IPS DF 19.7 (cell line): ENCODE results near the gene PDZK1.
"Not testable (repeated sequence)": the region's sequence is repeated elsewhere in the genome, so short reads cannot be mapped to it uniquely, and the experiment has no call there.

Source experiments
- DNase-seq: peaks from one replicate; pipeline ENCODE4 v3.0.0-alpha.2; 2013; ENCODE audit warnings: low read depth, low spot score

Gene PDZK1

GRCh38 chr1:145710291-145711027, 3.3 kb upstream of the PDZK1 start:
- no peak for DNase-seq

- DNase-seq: no peak
Measured at GRCh38 chr1:145708063-145708462, 895 bp upstream of the PDZK1 start.

GRCh38 chr1:145706086-145706664, 993 bp downstream of the PDZK1 start:
- DNase-seq: no peak

- DNase-seq: no peak
Measured at GRCh38 chr1:145705622-145706021, 1.5 kb downstream of the PDZK1 start.

- no peak for DNase-seq
Measured at GRCh38 chr1:145702826-145703225, 4.3 kb downstream of the PDZK1 start.

GRCh38 chr1:145702052-145702451, 5.1 kb downstream of the PDZK1 start:
- no peak for DNase-seq

- DNase-seq: no peak
Measured at GRCh38 chr1:145701306-145701862, 5.8 kb downstream of the PDZK1 start.

- DNase-seq: no peak
Measured at GRCh38 chr1:145696630-145696960, 10.6 kb downstream of the PDZK1 start.

GRCh38 chr1:145695821-145696629, 11.1 kb downstream of the PDZK1 start:
- no peak for DNase-seq

- no peak for DNase-seq
Measured at GRCh38 chr1:145692785-145693443, 14.3 kb downstream of the PDZK1 start.

GRCh38 chr1:145690587-145691558, 16.3 kb downstream of the PDZK1 start:
- no peak for DNase-seq

- no peak for DNase-seq
Measured at GRCh38 chr1:145689922-145690321, 17.2 kb downstream of the PDZK1 start.

- no peak for DNase-seq
Measured at GRCh38 chr1:145688924-145689323, 18.2 kb downstream of the PDZK1 start.

GRCh38 chr1:145688328-145688727, 18.8 kb downstream of the PDZK1 start:
- no peak for DNase-seq

- DNase-seq: not testable (repeated sequence)
Measured at GRCh38 chr1:145686078-145686477, 21.1 kb downstream of the PDZK1 start.

GRCh38 chr1:145684858-145685257, 22.3 kb downstream of the PDZK1 start:
- DNase-seq: not testable (repeated sequence)

GRCh38 chr1:145673217-145673616, 34.0 kb downstream of the PDZK1 start:
- not testable (repeated sequence) for DNase-seq

GRCh38 chr1:145670995-145671745, 36.0 kb downstream of the PDZK1 start:
- DNase-seq: not testable (repeated sequence)

- not testable (repeated sequence) for DNase-seq
Measured at GRCh38 chr1:145665015-145665414, 42.2 kb downstream of the PDZK1 start.

GRCh38 chr1:145662502-145662901, 44.7 kb downstream of the PDZK1 start:
- not testable (repeated sequence) for DNase-seq
